ENCODE data around the gene EMCN. TPM values are rescaled to one million over a fixed set of nuclear protein-coding genes. Genes with fewer than 3 reads are reported as not detected.

The EMCN gene
- total and polyA plus RNA-seq, 10 of the 15 experiments (the other 5 are each of a cell fraction or from before 2014, with no cell fraction given): not detected

GRCh38 chr4:100417565-100417964 lies 100.3 kb downstream of the EMCN start:
- H3K36me3 ChIP-seq (ENCODE audit: control insufficient read depth in 2 of 2, insufficient read depth in 2 of 2, low read length in 1 of 2): no peaks in the 10 kb centered on the region
- no peak overlapping the region for H3K4me2 ChIP-seq (ENCODE audit: control insufficient read depth, insufficient read depth)
- no peaks in the 10 kb centered on the region for H3K27me3 ChIP-seq (replicated peaks in 1 of 2; ENCODE audit: control insufficient read depth in 2 of 2, insufficient read depth in 2 of 2, low read length in 1 of 2)
- ChIA-PET POLR2A (no interaction called here), SMC1A (ENCODE audit: uncharacterized antibody, unreplicated experiment) (interaction anchor here (0.6 to 1.3 kb wide), 2 partner anchors 45 to 324 kb away, joined by 3 to 4 read pairs; no protein-coding TSS in a partner anchor), RAD21 (ENCODE audit: unreplicated experiment) (no interaction called here), CTCF (interaction anchor here (1.8 kb wide), 1 partner anchor 324 kb away, joined by 4 read pairs; no protein-coding TSS in a partner anchor)
- TF ChIP-seq PAX8 (IDR thresholded peaks at IDR 0.05) (no peak), IKZF2 (IDR thresholded peaks at IDR 0.05) (no peak), HSF1 (IDR thresholded peaks at IDR 0.05; ENCODE audit: low read depth, low read length) (no peak), ZZZ3 (IDR thresholded peaks at IDR 0.05; ENCODE audit: control insufficient read depth, insufficient read length, low read depth) (no peak), CUX1 (IDR thresholded peaks at IDR 0.05; ENCODE audit: insufficient replicate concordance, low read depth, low read length) (no peak), NR2F1 (conservative IDR thresholded peaks at IDR 0.05) (no peak), POLR2AphosphoS2 (IDR thresholded peaks at IDR 0.05; ENCODE audit: low read depth, low read length) (no peak), NFYA (IDR thresholded peaks at IDR 0.05; ENCODE audit: borderline replicate concordance, low read depth, low read length) (no peak), MEF2A (IDR thresholded peaks at IDR 0.05; ENCODE audit: insufficient read depth, low read depth, low read length) (no peak), SMAD5 (IDR thresholded peaks at IDR 0.05; ENCODE audit: low read depth) (no peak), KAT2A (conservative IDR thresholded peaks at IDR 0.05; ENCODE audit: control insufficient read depth, low read depth, low read length) (no peak), BACH1 (IDR thresholded peaks at IDR 0.05; ENCODE audit: borderline replicate concordance) (no peak), SUPT20H (IDR thresholded peaks at IDR 0.05; ENCODE audit: borderline replicate concordance, control insufficient read depth, low read depth, low read length) (no peak), ATF7 (IDR thresholded peaks at IDR 0.05; ENCODE audit: low read depth) (no peak), CBX5 (IDR thresholded peaks at IDR 0.05; ENCODE audit: low read depth) (no peak)
- TF ChIP-seq, protein P1, sequence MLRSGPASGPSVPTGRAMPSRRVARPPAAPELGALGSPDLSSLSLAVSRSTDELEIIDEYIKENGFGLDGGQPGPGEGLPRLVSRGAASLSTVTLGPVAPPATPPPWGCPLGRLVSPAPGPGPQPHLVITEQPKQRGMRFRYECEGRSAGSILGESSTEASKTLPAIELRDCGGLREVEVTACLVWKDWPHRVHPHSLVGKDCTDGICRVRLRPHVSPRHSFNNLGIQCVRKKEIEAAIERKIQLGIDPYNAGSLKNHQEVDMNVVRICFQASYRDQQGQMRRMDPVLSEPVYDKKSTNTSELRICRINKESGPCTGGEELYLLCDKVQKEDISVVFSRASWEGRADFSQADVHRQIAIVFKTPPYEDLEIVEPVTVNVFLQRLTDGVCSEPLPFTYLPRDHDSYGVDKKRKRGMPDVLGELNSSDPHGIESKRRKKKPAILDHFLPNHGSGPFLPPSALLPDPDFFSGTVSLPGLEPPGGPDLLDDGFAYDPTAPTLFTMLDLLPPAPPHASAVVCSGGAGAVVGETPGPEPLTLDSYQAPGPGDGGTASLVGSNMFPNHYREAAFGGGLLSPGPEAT (IDR thresholded peaks at IDR 0.05; ENCODE audit: low read depth): no peak
- H3K4me1 ChIP-seq (ENCODE audit: control insufficient read depth, insufficient read depth, low read length): no peaks in the 10 kb centered on the region
- no peaks in the 10 kb centered on the region for H3K79me2 ChIP-seq (ENCODE audit: control insufficient read depth, insufficient read depth, low read length)
- no peak overlapping the region for H3K4me3 ChIP-seq
- in situ Hi-C loops (cut with MboI): no loop called here
- WGBS (ENCODE audit: insufficient coverage, insufficient replicate concordance, low lambda C conversion rate, missing lambda C conversion rate): 0% methylated on average over 1 of the region's 1 CpG
- intact Hi-C loops (cut with micrococcal nuclease; ENCODE audit: unreplicated experiment): loop anchor here (10.0 kb wide), 1 partner anchor 317 kb away; no protein-coding TSS in a partner anchor
- no peak overlapping the region for H3K27ac ChIP-seq (ENCODE audit: control insufficient read depth, insufficient read depth)
- ATAC-seq (no peak), FAIRE-seq (no peak), DNase-seq (ENCODE audit: low read depth, low spot score) (no peak)
- H4K20me1 ChIP-seq (ENCODE audit: control insufficient read depth, insufficient read depth): no peaks in the 10 kb centered on the region
- no TSS peak for BruUV-seq (replicated peaks)
- no peaks in the 10 kb centered on the region for H3K9me3 ChIP-seq (replicated peaks; ENCODE audit: control insufficient read depth, insufficient read depth, low read length)
- no peak overlapping the region for H2AFZ ChIP-seq (ENCODE audit: control insufficient read depth, low read depth, low read length)
- no peak overlapping the region for H3K9ac ChIP-seq (ENCODE audit: control insufficient read depth, insufficient read depth, low read length)
